Measurements from ENCODE around the gene ITGA1. TPM values are rescaled to one million over a fixed set of nuclear protein-coding genes. Genes with fewer than 3 reads are reported as not detected.

ITGA1 gene
- total RNA-seq, 1 experiment from 2014 or later, result 20.2 TPM

- H3K36me3 Mint-ChIP-seq (ENCODE audit: insufficient read depth, unreplicated experiment), result no peaks in the 10 kb centered on the region
- no peaks in the 10 kb centered on the region for H3K9me3 Mint-ChIP-seq (ENCODE audit: low read depth, unreplicated experiment)
- no TSS peak for BruUV-seq (replicated peaks)
- CTCF ChIA-PET, result no interaction called here
- no peaks in the 10 kb centered on the region for H3K27me3 Mint-ChIP-seq (ENCODE audit: unreplicated experiment)
- DNase-seq, result no peak
- intact Hi-C loops (cut with micrococcal nuclease; ENCODE audit: unreplicated experiment), result no loop called here
- no peaks in the 10 kb centered on the region for H3K4me1 Mint-ChIP-seq (ENCODE audit: low read depth, unreplicated experiment)
- H3K27ac Mint-ChIP-seq (ENCODE audit: unreplicated experiment), result no peak overlapping the region
- TF ChIP-seq CTCF (IDR thresholded peaks at IDR 0.05; ENCODE audit: unreplicated experiment), result no peak
- no peak overlapping the region for H3K4me3 Mint-ChIP-seq (ENCODE audit: low read depth, unreplicated experiment)
Observed at GRCh38 chr5:52825826-52826225, 38.1 kb downstream of the ITGA1 start.

GRCh38 chr5:52827815-52828214 is 40.1 kb downstream of the ITGA1 start:
- CTCF ChIA-PET, result no interaction called here
- H3K36me3 Mint-ChIP-seq (ENCODE audit: insufficient read depth, unreplicated experiment), result no peaks in the 10 kb centered on the region
- H3K4me3 Mint-ChIP-seq (ENCODE audit: low read depth, unreplicated experiment), result no peak overlapping the region
- BruUV-seq (replicated peaks), result no TSS peak
- H3K27me3 Mint-ChIP-seq (ENCODE audit: unreplicated experiment), result no peaks in the 10 kb centered on the region
- H3K9me3 Mint-ChIP-seq (ENCODE audit: low read depth, unreplicated experiment), result no peaks in the 10 kb centered on the region
- H3K27ac Mint-ChIP-seq (ENCODE audit: unreplicated experiment), result no peak overlapping the region
- intact Hi-C loops (cut with micrococcal nuclease; ENCODE audit: unreplicated experiment), result no loop called here
- TF ChIP-seq CTCF (IDR thresholded peaks at IDR 0.05; ENCODE audit: unreplicated experiment), result no peak
- no peaks in the 10 kb centered on the region for H3K4me1 Mint-ChIP-seq (ENCODE audit: low read depth, unreplicated experiment)
- DNase-seq, result no peak

- H3K9me3 Mint-ChIP-seq (ENCODE audit: low read depth, unreplicated experiment), result no peaks in the 10 kb centered on the region
- CTCF ChIA-PET, result no interaction called here
- no peaks in the 10 kb centered on the region for H3K27me3 Mint-ChIP-seq (ENCODE audit: unreplicated experiment)
- TF ChIP-seq CTCF (IDR thresholded peaks at IDR 0.05; ENCODE audit: unreplicated experiment), result no peak
- H3K36me3 Mint-ChIP-seq (ENCODE audit: insufficient read depth, unreplicated experiment), result no peaks in the 10 kb centered on the region
- DNase-seq, result no peak
- H3K4me1 Mint-ChIP-seq (ENCODE audit: low read depth, unreplicated experiment), result no peaks in the 10 kb centered on the region
- intact Hi-C loops (cut with micrococcal nuclease; ENCODE audit: unreplicated experiment), result no loop called here
- H3K27ac Mint-ChIP-seq (ENCODE audit: unreplicated experiment), result no peak overlapping the region
- no peak overlapping the region for H3K4me3 Mint-ChIP-seq (ENCODE audit: low read depth, unreplicated experiment)
- BruUV-seq (replicated peaks), result no TSS peak
Observed at GRCh38 chr5:52829664-52830063, 41.9 kb downstream of the ITGA1 start.

- no peak overlapping the region for H3K4me3 Mint-ChIP-seq (ENCODE audit: low read depth, unreplicated experiment)
- no peak overlapping the region for H3K27ac Mint-ChIP-seq (ENCODE audit: unreplicated experiment)
- BruUV-seq (replicated peaks), result no TSS peak
- CTCF ChIA-PET, result no interaction called here
- no peaks in the 10 kb centered on the region for H3K36me3 Mint-ChIP-seq (ENCODE audit: insufficient read depth, unreplicated experiment)
- H3K4me1 Mint-ChIP-seq (ENCODE audit: low read depth, unreplicated experiment), result no peaks in the 10 kb centered on the region
- DNase-seq, result no peak
- no peaks in the 10 kb centered on the region for H3K27me3 Mint-ChIP-seq (ENCODE audit: unreplicated experiment)
- no peaks in the 10 kb centered on the region for H3K9me3 Mint-ChIP-seq (ENCODE audit: low read depth, unreplicated experiment)
- intact Hi-C loops (cut with micrococcal nuclease; ENCODE audit: unreplicated experiment), result no loop called here
- TF ChIP-seq CTCF (IDR thresholded peaks at IDR 0.05; ENCODE audit: unreplicated experiment), result no peak
Observed at GRCh38 chr5:52830650-52831049, 42.9 kb downstream of the ITGA1 start.

Measured in Calu3 (cell line).